GM19372 (cell line): ENCODE results near the gene CEP162.
"Not testable (repeated sequence)": the region's sequence is repeated elsewhere in the genome, so short reads cannot be mapped to it uniquely, and the experiment has no call there.

Experiments used
- ATAC-seq: cut with Tn5 transposase; IDR thresholded peaks from one replicate; pipeline ENCODE4 v1.9.1; 2021; ENCODE audit warnings: mild to moderate bottlenecking, low read depth, moderate library complexity; ENCODE audit not compliant: unreplicated experiment

CEP162 gene

GRCh38 chr6:84243240-84243639 is 15.8 kb upstream of the CEP162 start:
- no peak for ATAC-seq

DNA sequence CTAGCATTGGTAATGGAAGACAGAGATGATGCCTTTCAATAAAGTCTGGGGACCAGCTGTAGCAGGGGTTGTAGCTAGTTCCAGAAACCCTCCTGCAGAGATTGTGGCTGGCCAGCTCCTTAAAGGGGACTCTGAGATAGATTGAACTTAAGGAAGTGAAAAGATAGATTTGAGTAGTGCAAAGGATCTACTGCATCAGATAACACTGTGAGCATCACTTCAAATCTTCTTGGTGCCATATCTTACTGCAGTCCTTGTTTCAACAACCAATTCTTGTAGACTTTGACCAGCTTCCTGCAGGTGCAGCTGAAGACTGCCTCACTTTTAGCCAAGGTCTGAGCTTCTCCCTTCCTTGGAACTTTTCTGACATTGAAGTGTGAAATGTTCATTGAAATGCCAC is 14.8 kb upstream of the CEP162 start:
- no peak for ATAC-seq

- ATAC-seq, result no peak
Observed at GRCh38 chr6:84228198-84228543, 728 bp upstream of the CEP162 start.

GRCh38 chr6:84227044-84227433 is 404 bp downstream of the CEP162 start:
- no peak for ATAC-seq

DNA sequence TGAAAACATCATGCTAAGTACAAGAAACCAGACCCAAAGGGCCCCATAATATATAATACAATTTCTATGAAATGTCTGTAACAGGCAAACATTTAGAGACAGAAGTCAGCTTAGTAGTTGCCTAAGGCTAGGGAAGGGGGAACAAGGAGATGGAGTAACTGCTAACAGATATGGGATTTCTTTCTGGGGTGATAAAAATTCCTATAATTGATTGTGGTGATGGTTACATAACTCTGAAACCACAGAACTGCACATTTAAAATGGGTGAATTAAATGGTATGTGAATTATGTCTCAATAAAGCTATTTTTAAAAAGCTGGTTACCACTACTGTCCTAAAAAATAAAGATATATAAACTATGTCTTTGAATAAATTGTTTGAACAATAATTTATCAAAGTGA is 3.2 kb downstream of the CEP162 start:
- no peak for ATAC-seq

GRCh38 chr6:84223608-84224007 is 3.8 kb downstream of the CEP162 start:
- ATAC-seq, result not testable (repeated sequence)

DNA sequence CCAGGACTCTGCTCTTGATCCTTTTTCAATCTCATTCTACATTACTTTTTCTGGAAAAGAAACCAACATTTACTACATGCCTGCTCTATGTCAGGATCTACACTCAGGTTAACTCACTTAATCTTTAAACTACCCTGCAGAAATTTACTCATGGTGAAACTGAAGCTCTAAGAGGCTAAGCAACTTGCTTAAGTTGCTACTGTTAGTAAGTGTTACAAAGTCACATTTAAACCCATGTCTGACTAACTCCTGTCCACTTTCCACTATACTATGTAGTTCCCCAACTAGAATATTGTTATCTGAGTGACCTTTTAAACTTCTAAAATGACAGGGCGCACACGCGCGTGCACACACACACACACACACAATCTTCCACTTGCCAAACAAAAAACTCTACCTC is 5.0 kb downstream of the CEP162 start:
- ATAC-seq, result no peak

- no peak for ATAC-seq
Observed at GRCh38 chr6:84220809-84221409, 6.5 kb downstream of the CEP162 start.

GRCh38 chr6:84218091-84218490 is 9.4 kb downstream of the CEP162 start:
- ATAC-seq, result no peak

DNA sequence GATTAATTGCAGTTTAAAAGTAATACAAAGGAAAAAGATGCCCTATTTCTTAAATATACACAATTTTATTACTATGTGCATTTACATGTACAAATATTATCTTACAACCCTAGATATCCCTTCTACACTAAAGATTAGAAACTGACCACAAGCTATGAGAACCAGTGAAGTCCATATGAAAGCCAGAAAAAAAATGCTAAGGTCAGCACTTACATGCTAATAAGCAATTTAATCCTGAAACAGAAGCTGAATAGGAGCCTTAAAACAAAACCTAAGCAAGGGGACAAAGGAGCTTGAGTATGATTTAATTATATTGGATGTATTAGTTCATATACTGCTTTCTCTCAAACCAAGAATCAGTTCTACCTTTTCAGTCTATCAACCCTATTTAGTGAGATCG is 14.2 kb downstream of the CEP162 start:
- ATAC-seq, result no peak

- no peak for ATAC-seq
Observed at GRCh38 chr6:84204011-84204410, 23.4 kb downstream of the CEP162 start.

GRCh38 chr6:84199987-84200386 is 27.5 kb downstream of the CEP162 start:
- not testable (repeated sequence) for ATAC-seq

DNA sequence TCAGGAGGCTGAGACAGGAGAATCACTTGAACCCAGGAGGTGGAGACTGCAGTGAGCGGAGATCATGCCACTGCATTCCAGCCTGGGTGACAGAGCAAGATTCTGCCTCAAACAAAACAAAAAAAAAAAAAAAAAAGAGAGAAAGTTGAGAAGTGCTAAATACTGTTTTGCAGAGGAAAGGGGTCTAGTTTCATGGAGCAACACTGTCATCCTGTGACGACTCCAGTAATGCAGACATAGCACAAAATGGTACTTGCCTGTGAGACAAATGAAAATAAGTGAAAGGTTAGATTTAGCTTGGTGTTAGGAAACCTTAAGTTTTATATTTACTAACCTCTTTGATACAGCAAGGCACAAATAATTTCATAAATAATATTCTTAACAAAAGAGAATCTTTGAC is 29.7 kb downstream of the CEP162 start:
- no peak for ATAC-seq

GRCh38 chr6:84193114-84193708 is 34.2 kb downstream of the CEP162 start:
- ATAC-seq, result no peak

DNA sequence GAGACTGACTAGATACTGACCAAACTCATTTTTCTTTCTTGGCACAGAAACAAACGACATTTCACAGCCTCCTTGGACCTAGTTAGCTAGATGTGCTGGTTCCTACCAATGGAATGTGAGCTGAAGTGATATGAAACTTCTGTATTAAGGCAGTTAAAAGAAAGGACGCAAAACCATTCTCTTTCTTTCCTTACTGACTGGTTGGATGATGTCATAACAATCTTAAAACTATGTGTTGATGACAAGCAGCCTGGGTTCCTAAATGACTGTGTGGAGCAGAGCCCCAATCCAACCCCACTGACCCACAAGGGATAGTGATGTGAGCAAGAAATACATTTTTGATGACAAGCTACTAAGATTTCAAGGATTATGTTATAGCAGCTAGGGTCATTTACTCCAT is 35.6 kb downstream of the CEP162 start:
- ATAC-seq, result no peak

GRCh38 chr6:84189356-84189755 is 38.1 kb downstream of the CEP162 start:
- not testable (repeated sequence) for ATAC-seq

DNA sequence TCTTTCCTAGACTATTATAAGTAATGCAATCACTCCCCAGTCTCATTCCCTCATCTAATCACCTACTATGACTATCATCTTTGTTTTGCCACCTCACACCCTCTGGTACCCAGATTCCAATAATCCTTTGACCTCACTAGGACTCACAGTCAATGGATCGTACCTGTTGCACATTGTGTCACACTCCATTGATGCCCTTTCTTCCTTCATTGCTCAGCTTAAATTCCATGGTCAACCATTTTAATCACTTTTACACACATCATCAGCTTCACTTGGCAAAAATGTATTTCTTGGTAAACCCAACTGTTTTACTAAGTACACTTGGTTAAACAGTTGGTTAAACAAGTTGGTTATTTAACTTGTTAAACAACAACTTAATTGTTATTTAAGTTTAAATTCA is 44.0 kb downstream of the CEP162 start:
- no peak for ATAC-seq

DNA sequence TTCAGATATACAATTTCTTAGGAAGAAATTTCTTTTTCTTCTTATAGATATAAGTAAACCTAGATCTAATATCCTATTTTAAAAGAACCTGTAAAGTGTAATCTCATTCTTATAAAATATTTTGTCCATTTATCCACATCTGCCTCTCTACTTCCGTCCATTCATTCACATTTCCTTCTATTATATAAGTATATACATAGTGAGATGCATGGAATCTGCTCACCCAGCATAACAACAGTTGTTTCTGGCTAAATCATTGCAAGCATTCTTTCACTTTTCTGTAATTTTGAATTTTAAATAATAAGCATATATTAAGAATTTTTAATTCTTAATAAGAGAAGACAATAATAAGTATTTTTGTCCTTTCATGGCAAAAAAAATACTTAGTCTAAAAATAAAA is 45.4 kb downstream of the CEP162 start:
- ATAC-seq, result no peak

DNA sequence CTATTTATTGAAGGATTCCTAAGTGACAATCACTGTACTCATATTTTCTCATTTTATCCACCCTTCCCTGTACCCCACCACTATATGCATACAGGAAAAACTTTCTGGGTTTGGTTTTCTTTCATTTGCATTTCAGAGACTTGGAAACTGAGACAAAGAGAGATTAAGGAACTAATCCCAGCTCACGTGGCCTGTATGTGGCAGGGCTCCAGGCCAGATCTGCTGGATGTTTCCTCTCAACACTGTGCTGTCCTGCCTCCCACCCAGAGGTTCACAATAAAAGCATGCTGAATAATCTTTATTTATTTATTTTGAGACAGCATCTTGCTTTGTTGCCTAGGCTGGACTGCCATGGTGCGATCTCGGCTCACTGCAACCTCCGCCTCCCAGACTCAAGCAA is 50.2 kb downstream of the CEP162 start:
- no peak for ATAC-seq

GRCh38 chr6:84172574-84172973 is 54.9 kb downstream of the CEP162 start:
- no peak for ATAC-seq

DNA sequence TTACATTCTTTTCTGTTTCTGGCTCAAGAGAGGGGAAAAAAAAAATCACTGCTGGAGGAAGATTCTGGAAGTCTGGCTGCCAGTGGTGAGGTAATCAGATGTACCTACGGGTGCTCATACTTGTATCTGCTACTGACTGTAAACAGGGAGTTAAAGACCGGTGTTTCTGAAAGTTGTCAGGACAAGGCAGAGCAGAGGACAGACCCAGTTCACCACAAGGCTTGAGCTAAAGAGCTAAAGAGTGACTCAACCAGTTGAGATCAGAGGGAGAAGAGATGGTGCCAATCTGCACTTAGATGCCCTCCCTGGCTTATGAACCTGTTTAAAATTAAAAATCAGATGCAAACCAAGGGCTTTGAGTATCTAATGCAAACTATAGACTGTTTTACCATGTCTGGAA is 55.4 kb downstream of the CEP162 start:
- ATAC-seq, result no peak

- ATAC-seq, result no peak
Observed at GRCh38 chr6:84167457-84167856, 60.0 kb downstream of the CEP162 start.

GRCh38 chr6:84166395-84166794 is 61.0 kb downstream of the CEP162 start:
- ATAC-seq, result no peak
